Esophagus squamous epithelium (tissue), 4 donors: ENCODE measurements around the gene TPD52L1.

Experiments used
- CTCF ChIP-seq, 6 experiments: fragments of 450-650 bp in 4 of 6; fragments of 200-600 bp in 2 of 6; sonication (generic) in 2 of 6; IDR thresholded peaks; one replicate each; pipeline ENCODE4 v1.5.1; 2016 to 2019; ENCODE audit warnings: antibody characterized with exemption in 6 of 6, mild to moderate bottlenecking in 4 of 6, moderate library complexity in 4 of 6
- POLR2A ChIP-seq, 4 donors: fragments of 450-650 bp; IDR thresholded peaks; one replicate each; pipeline ENCODE4 v1.6.1; 2017; ENCODE audit warnings: antibody characterized with exemption in 4 of 4, mild to moderate bottlenecking in 4 of 4, moderate library complexity in 3 of 4

- no peak for TF ChIP-seq CTCF (IDR thresholded peaks at IDR 0.05)
- no peak for TF ChIP-seq POLR2A (IDR thresholded peaks at IDR 0.05)
Observed at GRCh38 chr6:125116710-125117109, 36.9 kb upstream of the TPD52L1 start.
